Stromal cell of bone marrow (primary cell): Measurements from ENCODE around the gene EMILIN2.
"Not testable (repeated sequence)": the region's sequence is repeated elsewhere in the genome, so short reads cannot be mapped to it uniquely, and the experiment has no call there.

Experiments
- DNase-seq: peaks from one replicate; pipeline ENCODE4 v3.0.0-alpha.2; 2012; ENCODE audit warnings: low read depth

The EMILIN2 gene

DNA sequence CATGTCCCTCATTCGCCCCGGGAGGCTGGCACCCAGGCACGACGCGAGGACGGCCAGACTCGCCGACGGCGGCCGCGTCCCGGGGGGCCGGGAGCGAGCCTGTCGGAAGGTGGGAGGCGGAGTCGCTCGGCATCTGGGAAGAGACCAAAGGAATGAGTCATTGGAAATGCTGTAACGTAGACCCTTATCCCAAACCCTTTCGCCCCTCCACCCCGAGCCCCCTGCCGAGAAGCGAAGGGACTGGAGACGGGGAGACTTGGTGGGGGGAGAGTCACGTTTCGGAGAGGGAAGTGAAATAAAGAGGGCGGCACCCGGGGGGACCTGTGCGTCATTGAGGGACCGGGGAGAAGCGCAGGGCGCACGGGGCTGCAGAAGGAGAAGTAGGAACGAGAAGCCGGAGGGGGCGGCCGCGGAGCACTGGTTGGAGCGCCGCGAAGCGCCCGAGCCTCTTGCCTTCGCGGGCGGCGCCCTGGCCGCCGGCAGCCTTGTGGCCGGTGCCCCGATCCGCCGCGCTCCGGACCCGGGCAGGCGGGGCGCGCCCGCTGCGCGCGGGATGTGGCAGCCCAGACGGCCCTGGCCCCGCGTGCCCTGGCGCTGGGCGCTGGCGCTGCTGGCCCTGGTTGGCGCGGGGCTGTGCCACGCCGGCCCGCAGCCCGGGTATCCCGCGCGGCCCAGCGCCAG lies at the start of gene EMILIN2:
Gene EMILIN2 (plus strand): TSS at position 371 of the 681 bp plus-strand sequence. CDS start 183 bp downstream, at position 554.
- DNase-seq, result no peak

DNA sequence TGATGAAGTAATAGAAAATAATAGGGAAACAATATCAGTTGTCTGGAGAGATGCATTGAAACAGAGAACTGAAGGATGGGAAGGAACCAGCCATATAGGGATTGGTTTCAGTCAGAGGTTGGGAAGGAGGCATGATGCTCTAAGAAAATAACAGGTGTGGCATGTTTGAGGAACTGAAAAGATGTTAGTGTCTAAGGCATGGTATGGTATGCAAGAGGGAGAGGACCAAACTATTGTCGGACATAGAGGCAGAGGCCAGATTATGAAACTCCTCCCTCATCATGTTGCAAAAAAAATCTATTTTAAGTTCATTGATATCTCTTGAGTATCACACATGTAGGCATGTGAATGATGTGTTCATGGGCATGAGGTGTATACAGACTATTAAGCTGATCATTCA lies 48.9 kb upstream of the EMILIN2 start:
- DNase-seq, result no peak

GRCh38 chr18:2799369-2799768 lies 47.4 kb upstream of the EMILIN2 start:
- no peak for DNase-seq

- peak; percentile 59 for DNase-seq
These were observed 40.5 kb upstream of the EMILIN2 start for GRCh38 chr18:2805970-2806943.

DNA sequence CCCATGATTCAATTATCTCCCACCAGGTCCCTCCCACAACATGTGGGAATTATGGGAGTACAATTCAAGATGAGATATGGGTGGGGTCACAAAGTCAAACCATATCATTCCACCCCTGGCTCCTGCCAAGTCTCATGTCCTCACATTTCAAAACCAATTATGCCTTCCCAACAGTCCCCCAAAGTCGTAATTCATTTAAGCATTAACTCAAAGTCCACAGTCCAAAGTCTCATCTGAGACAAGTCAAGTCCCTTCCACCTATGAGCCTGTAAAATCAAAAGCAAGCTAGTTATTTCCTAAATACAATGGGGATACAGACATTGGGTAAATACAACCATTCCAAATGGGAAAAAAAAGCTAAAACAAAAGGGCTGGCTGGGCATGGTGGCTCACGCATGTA lies 38.2 kb upstream of the EMILIN2 start:
- DNase-seq, result not testable (repeated sequence)

GRCh38 chr18:2809666-2810183 lies 37.1 kb upstream of the EMILIN2 start:
- DNase-seq, result not testable (repeated sequence)

GRCh38 chr18:2811416-2811815 lies 35.4 kb upstream of the EMILIN2 start:
- DNase-seq, result no peak

GRCh38 chr18:2814928-2815327 lies 31.9 kb upstream of the EMILIN2 start:
- DNase-seq, result no peak

DNA sequence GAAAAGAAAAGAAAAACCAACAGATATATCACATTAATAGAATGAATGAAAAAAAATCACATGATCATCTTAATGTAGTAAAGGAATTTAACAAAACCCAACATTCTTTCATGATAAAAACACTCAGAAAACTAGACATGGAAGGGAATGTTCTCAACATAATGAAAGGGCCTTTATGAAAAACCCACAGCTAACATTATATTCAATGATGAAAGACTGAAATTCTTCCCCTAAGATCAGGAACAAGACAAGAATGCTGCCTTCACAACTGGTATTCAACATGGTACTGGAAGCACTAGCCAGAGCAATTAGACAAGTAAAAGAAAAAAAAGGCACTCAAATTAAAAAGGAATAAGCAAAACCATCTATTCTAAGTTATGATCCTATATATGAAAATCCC lies 28.5 kb upstream of the EMILIN2 start:
- no peak for DNase-seq

DNA sequence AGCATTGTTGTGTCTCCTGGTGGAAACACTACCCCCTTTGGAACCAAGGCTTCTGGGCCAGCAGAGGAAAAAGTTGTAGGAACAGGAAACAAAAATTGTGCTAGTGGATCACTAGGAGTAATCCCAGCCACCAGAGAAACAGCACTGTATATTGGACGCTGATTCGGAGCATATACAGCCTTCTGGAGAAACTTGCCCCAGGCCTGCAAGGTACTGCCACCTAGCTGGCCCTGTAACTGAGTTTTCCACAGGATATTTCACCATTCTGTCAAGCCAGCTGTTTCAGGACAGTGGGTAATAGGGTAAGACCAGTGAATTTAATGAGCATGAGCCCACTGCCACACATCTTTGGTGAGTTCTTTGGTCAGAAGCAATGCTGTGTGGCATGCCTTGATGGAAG lies 25.1 kb upstream of the EMILIN2 start:
- no peak for DNase-seq

DNA sequence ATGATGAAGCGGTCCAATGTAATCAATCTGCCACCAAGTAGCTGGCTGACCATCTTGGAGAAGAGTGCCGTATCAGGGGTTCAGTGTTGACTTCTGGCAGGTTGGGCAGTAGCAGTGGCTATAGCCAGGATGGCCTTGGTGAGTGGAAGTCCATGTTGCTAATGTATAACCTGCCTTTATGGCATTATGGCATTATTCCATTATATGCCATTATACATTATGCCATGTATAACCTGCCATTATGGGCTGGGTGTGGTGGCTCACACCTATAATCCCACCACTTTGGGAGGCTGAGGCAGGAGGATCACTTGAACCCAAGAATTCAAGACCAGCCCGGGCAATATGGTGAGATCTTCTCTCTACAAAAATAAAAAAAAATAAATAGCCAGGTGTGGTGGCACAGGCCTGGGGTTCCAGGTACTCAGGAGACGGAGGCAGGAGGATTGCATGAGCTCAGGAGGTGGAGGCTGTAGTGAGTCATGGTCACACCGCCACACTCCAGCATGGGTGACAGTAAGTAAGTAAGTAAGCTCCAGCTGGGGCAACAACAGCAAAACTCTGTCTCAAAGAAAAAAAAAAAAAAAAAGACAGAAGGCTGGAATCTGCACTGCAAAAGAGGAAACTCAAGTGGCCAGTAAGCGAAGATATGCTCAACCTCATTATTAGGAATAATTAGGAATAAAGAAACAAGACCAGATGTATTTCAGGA lies 24.4 kb upstream of the EMILIN2 start:
- no peak for DNase-seq

GRCh38 chr18:2823202-2823601 lies 23.6 kb upstream of the EMILIN2 start:
- DNase-seq, result no peak

- no peak for DNase-seq
These were observed 22.8 kb upstream of the EMILIN2 start for GRCh38 chr18:2823966-2824365.

- DNase-seq, result no peak
These were observed 21.9 kb upstream of the EMILIN2 start for GRCh38 chr18:2824865-2825264.

DNA sequence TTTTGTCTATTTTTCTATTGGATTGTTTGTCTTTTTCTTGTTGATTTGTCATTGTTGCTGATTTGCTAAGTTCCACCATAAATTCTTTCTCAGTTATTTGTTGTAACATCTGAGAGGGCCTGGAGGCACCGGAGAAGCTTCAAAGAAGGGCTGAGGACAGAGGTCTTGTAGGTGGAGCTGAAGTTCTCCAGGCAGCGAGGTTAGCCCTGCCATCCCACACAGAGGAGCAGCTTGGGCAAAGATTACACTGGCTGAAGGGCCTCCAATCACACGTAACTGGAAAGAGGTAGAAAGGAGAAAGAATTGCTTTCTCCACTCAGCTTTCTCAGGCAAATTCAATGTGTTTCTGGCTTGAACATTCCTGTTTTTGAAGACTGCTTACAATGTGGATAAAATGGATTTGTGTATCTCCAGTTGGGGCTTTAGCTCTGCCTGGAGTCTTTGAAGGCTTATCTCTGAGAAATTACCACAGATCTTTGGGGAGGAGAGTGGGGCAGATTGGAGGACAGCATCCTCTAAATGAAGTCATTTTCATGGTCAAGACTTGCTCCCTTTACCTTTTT lies 21.1 kb upstream of the EMILIN2 start:
- no peak for DNase-seq

DNA sequence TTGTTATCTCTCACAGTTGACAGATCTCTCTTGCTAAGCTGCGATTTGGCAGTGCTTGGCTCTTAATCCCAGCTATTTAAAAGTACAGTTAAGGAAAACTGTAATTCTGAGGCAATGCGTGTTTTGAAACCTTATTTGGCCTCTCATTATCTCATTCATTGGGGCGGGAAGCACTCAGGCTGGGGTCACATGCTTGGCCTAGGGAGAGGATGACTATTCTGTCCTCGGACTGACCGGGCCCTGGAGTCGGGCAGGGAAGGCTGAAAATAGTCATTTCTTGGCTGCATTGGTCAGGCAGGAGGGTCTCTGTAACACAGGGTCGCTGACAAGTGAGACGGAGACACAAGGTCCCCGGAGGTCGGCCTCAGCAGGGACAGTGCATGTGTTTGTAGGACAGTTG lies 20.2 kb upstream of the EMILIN2 start:
- DNase-seq, result peak; percentile 65

- DNase-seq, result peak; percentile 48
These were observed 19.7 kb upstream of the EMILIN2 start for GRCh38 chr18:2827061-2827460.

GRCh38 chr18:2836118-2836517 lies 10.7 kb upstream of the EMILIN2 start:
- not testable (repeated sequence) for DNase-seq

- DNase-seq, result not testable (repeated sequence)
These were observed 9.5 kb upstream of the EMILIN2 start for GRCh38 chr18:2837290-2837689.

GRCh38 chr18:2839202-2839601 lies 7.6 kb upstream of the EMILIN2 start:
- DNase-seq, result no peak

DNA sequence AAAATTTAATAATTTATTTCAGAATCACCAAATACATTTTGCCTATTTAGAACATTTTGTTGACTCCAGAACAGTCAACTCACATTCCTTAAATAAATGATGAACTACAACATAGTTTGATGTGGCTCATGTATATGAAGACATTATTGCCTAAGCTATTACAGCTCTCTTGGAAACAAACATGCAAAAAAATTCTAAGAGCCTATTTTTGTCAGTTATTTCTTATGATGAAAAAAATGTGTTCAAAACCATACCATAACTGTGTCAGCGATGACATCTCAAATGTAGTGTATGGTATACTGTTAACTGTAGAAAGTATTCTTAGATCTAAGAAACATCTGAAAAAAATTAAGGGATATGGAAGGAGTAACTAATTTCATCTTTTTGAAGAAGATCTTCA lies 6.3 kb upstream of the EMILIN2 start:
- DNase-seq, result no peak

- no peak for DNase-seq
These were observed 3.7 kb upstream of the EMILIN2 start for GRCh38 chr18:2843146-2843545.
